A673 (cell line): ENCODE measurements around the gene SLC6A18. TPM values are rescaled to one million over a fixed set of nuclear protein-coding genes. Genes with fewer than 3 reads are reported as not detected.

Source experiments
- BruUV-seq: library from RNA; stranded (reverse); fragments of 400-500 nt; replicated peaks from 2 replicates; lab custom pipeline; 2021; lab: Mats Ljungman, UMichigan
- CTCF ChIA-PET: fragments of 300-600 bp; sonication (Branson Sonifier 250); formaldehyde crosslinking; loops from one replicate; lab custom pipeline; 2022; ENCODE audit warnings: antibody characterized with exemption; lab: Charles Lee
- POLR2A ChIA-PET: fragments of 300-600 bp; sonication (Branson Sonifier 250); formaldehyde crosslinking; loops from one replicate; lab custom pipeline; 2022; ENCODE audit warnings: antibody characterized with exemption; ENCODE audit not compliant: low non-redundant PET; lab: Charles Lee
- DNase-seq: peaks from one replicate; pipeline ENCODE4 v3.0.0-alpha.2; 2015; ENCODE audit warnings: low spot score
- H3K27ac ChIP-seq: fragments of 200-600 bp; sonication (generic); 2 replicates; pipeline ENCODE4 v1.5.1; 2016; ENCODE audit warnings: mixed run types, low read depth, mild to moderate bottlenecking, mixed read lengths, antibody characterized with exemption, low read length; ENCODE audit not compliant: poor library complexity, severe bottlenecking
- H3K27me3 ChIP-seq: fragments of 200-600 bp; sonication (generic); replicated peaks from 2 replicates; pipeline ENCODE4 v1.6.1; 2017; ENCODE audit warnings: mixed run types, low read depth, mild to moderate bottlenecking, mixed read lengths, antibody characterized with exemption, low read length; ENCODE audit not compliant: insufficient read depth, poor library complexity
- H3K36me3 ChIP-seq: fragments of 200-600 bp; sonication (generic); 2 replicates; pipeline ENCODE4 v1.6.1; 2016; ENCODE audit warnings: mixed run types, mild to moderate bottlenecking, mixed read lengths, antibody characterized with exemption, low read length; ENCODE audit not compliant: insufficient read depth, poor library complexity, severe bottlenecking
- H3K4me1 ChIP-seq: fragments of 200-600 bp; sonication (generic); 2 replicates; pipeline ENCODE4 v1.6.1; 2017; ENCODE audit warnings: mixed run types, mild to moderate bottlenecking, mixed read lengths, antibody characterized with exemption, low read length; ENCODE audit not compliant: insufficient read depth, poor library complexity, severe bottlenecking
- H3K4me3 ChIP-seq: fragments of 200-600 bp; sonication (generic); 2 replicates; pipeline ENCODE4 v1.5.1; 2016; ENCODE audit warnings: low read depth, mixed run types, mild to moderate bottlenecking, mixed read lengths, low read length; ENCODE audit not compliant: poor library complexity, severe bottlenecking
- H3K9me3 ChIP-seq: fragments of 200-600 bp; sonication (generic); 2 replicates; pipeline ENCODE4 v1.6.1; 2016; ENCODE audit warnings: mixed run types, low read depth, mild to moderate bottlenecking, mixed read lengths, antibody characterized with exemption, low read length; ENCODE audit not compliant: poor library complexity, severe bottlenecking
- CTCF ChIP-seq: fragments of 300-800, 200-600 bp; sonication (generic); conservative IDR thresholded peaks from 2 replicates; pipeline ENCODE4 v1.5.1; 2017; ENCODE audit warnings: low read depth, mild to moderate bottlenecking, antibody characterized with exemption, low read length, moderate library complexity, mixed read lengths
- EZH2 ChIP-seq: fragments of 200-600 bp; sonication (generic); IDR thresholded peaks from 2 replicates; pipeline ENCODE4 v1.6.1; 2017; ENCODE audit warnings: borderline replicate concordance, low read depth, mild to moderate bottlenecking, mixed read lengths, antibody characterized with exemption, low read length; ENCODE audit not compliant: poor library complexity, severe bottlenecking
- intact Hi-C: fragments of 100-400 bp; cut with micrococcal nuclease; formaldehyde crosslinking; loops from one replicate; pipeline ENCODE4 v1.10.0; 2022; ENCODE audit not compliant: unreplicated experiment
- total RNA-seq: library from RNA; stranded (reverse); gene quantifications from 2 replicates; pipeline ENCODE4 v1.2.3, GENCODE V29; 2021

The SLC6A18 gene
- total RNA-seq, 1 experiment from 2014 or later, result not detected

- BruUV-seq, result no TSS peak
- ChIA-PET POLR2A (no interaction called here), CTCF (no interaction called here)
- no peak overlapping the region for H3K4me3 ChIP-seq
- no peaks in the 10 kb centered on the region for H3K4me1 ChIP-seq
- TF ChIP-seq EZH2, result no peak
- TF ChIP-seq CTCF, result no peak
- DNase-seq, result no peak
- H3K36me3 ChIP-seq, result no peaks in the 10 kb centered on the region
- no peak overlapping the region for H3K27ac ChIP-seq
- intact Hi-C loops, result no loop called here
- H3K9me3 ChIP-seq, result peaks cover 8% of the 10 kb centered on the region
- H3K27me3 ChIP-seq, result no peaks in the 10 kb centered on the region
These were observed 36.5 kb downstream of the SLC6A18 start for GRCh38 chr5:1261643-1262042.

GRCh38 chr5:1262381-1262780, 37.2 kb downstream of the SLC6A18 start:
- ChIA-PET POLR2A (no interaction called here), CTCF (no interaction called here)
- no peak for DNase-seq
- intact Hi-C loops, result no loop called here
- H3K9me3 ChIP-seq, result peaks cover 8% of the 10 kb centered on the region
- no peaks in the 10 kb centered on the region for H3K4me1 ChIP-seq
- BruUV-seq, result no TSS peak
- no peak for TF ChIP-seq CTCF
- TF ChIP-seq EZH2, result no peak
- H3K27ac ChIP-seq, result no peak overlapping the region
- H3K36me3 ChIP-seq, result no peaks in the 10 kb centered on the region
- H3K27me3 ChIP-seq, result no peaks in the 10 kb centered on the region
- no peak overlapping the region for H3K4me3 ChIP-seq

GRCh38 chr5:1264211-1264610, 39.0 kb downstream of the SLC6A18 start:
- no peaks in the 10 kb centered on the region for H3K36me3 ChIP-seq
- ChIA-PET CTCF (no interaction called here), POLR2A (no interaction called here)
- no peak for TF ChIP-seq EZH2
- BruUV-seq, result no TSS peak
- H3K4me3 ChIP-seq, result no peak overlapping the region
- H3K9me3 ChIP-seq, result peaks cover 8% of the 10 kb centered on the region
- no peak overlapping the region for H3K27ac ChIP-seq
- no peaks in the 10 kb centered on the region for H3K4me1 ChIP-seq
- no peak for DNase-seq
- no peaks in the 10 kb centered on the region for H3K27me3 ChIP-seq
- intact Hi-C loops, result no loop called here

GRCh38 chr5:1265026-1265425, 39.8 kb downstream of the SLC6A18 start:
- H3K4me1 ChIP-seq, result no peaks in the 10 kb centered on the region
- no peak for DNase-seq
- H3K36me3 ChIP-seq, result no peaks in the 10 kb centered on the region
- POLR2A ChIA-PET, result no interaction called here
- CTCF ChIA-PET, result no interaction called here
- H3K4me3 ChIP-seq, result no peak overlapping the region
- H3K27me3 ChIP-seq, result no peaks in the 10 kb centered on the region
- H3K9me3 ChIP-seq, result peaks cover 8% of the 10 kb centered on the region
- intact Hi-C loops, result no loop called here
- H3K27ac ChIP-seq, result no peak overlapping the region
- BruUV-seq, result no TSS peak
- TF ChIP-seq EZH2 (no peak), CTCF (no peak)
